Neuron (in vitro differentiated cells): ENCODE data around the gene LENG8.

ENCODE experiments used
- H2AFZ ChIP-seq: one replicate; pipeline ENCODE4 v1.6.1; 2013; ENCODE audit warnings: low read depth, mild to moderate bottlenecking, inconsistent platforms, low read length, moderate library complexity
- H3K27me3 ChIP-seq: one replicate; pipeline ENCODE4 v1.6.1; 2013; ENCODE audit warnings: low read length; ENCODE audit not compliant: insufficient read depth
- H3K36me3 ChIP-seq: one replicate; pipeline ENCODE4 v1.6.1; 2013; ENCODE audit warnings: low read length; ENCODE audit not compliant: insufficient read depth
- H3K4me1 ChIP-seq: one replicate; pipeline ENCODE4 v1.6.1; 2013; ENCODE audit warnings: low read length; ENCODE audit not compliant: insufficient read depth
- H3K4me3 ChIP-seq: 2 replicates; pipeline ENCODE4 v1.5.1; 2013; ENCODE audit warnings: mild to moderate bottlenecking, low read length, moderate library complexity
- H3K9me3 ChIP-seq: one replicate; pipeline ENCODE4 v1.6.1; 2013; ENCODE audit warnings: low read length

LENG8 gene

GRCh38 chr19:54448774-54449700 lies at the start of gene LENG8:
LENG8 (plus strand) TSS chr19:54449199; CDS start chr19:54451345, 2,146 bp downstream.
- Histone ChIP-seq H2AFZ (no peak within 1 kb of the TSS), H3K36me3 (peaks cover 45% of the 10 kb centered on the region), H3K4me3 (peak within 1 kb of the TSS; percentile 73), H3K27me3 (no peaks in the 10 kb centered on the region), H3K9me3 (no peaks in the 10 kb centered on the region), H3K4me1 (peaks cover 29% of the 10 kb centered on the region)

DNA sequence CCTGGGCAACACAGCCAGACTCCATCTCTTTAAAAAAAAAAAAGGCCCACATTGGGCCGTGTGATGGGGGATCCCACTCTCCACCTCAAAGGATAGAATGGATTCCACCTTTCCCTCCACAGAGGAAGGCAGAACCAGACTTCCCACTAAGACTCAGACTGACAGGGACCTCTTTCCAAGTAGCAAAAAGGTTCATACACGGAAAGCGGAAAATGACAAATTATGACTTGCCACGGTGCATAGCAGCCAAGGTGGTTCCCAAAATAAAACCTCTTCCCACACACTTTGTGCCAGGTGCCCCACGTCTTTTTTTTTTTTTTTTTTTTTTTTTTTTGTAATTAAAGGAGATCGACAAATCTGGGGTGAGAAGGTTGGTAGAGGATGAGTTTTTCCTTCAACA lies 48.1 kb upstream of the LENG8 start:
- Histone ChIP-seq H3K4me1 (no peaks in the 10 kb centered on the region), H3K9me3 (no peaks in the 10 kb centered on the region), H3K36me3 (no peaks in the 10 kb centered on the region), H2AFZ (no peak overlapping the region), H3K4me3 (no peak overlapping the region), H3K27me3 (no peaks in the 10 kb centered on the region)

DNA sequence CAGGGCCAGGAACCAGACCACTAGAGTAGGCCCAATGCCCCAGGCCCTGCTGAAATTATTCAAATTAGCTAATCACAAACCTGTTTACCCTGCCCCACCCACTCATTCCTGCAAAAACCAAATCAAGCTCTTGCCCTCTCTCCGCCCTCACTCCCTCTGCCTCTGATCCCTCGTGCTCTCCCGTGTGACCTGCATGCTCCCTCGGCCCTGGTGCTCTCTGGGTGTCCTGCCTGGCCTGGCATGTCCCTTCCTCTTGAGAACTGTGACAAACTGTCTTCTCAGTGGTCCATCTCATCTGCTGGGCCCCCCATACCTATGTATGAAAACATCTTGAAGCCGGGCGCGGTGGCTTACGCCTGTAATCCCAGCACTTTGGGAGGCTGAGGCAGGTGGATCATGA lies 45.9 kb upstream of the LENG8 start:
- H3K27me3 ChIP-seq: no peaks in the 10 kb centered on the region
- no peaks in the 10 kb centered on the region for H3K4me1 ChIP-seq
- no peaks in the 10 kb centered on the region for H3K9me3 ChIP-seq
- H2AFZ ChIP-seq: no peak overlapping the region
- H3K36me3 ChIP-seq: no peaks in the 10 kb centered on the region
- no peak overlapping the region for H3K4me3 ChIP-seq

DNA sequence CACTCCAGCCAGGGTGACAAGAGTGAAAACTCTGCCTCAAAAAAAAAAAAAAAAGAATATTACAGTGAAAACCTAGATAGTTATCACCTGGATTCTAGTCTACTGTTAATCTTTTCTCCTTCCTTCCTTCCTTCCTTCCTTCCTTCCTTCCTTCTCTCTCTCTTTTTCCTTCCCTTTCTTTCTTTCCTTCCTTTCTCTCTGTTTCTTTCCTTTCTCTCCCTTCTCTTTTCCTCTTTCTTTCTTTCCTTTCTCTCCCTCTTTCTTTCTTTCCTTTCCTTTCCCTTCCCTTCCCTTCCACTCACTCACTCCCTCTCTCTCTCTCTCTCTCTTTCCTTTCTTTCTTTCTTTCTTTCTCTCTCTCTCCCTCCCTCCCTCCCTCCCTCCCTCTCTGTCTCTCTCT lies 43.4 kb upstream of the LENG8 start:
- H3K27me3 ChIP-seq: peaks cover 1% of the 10 kb centered on the region
- H2AFZ ChIP-seq: no peak overlapping the region
- H3K4me3 ChIP-seq: no peak overlapping the region
- no peaks in the 10 kb centered on the region for H3K9me3 ChIP-seq
- H3K36me3 ChIP-seq: no peaks in the 10 kb centered on the region
- H3K4me1 ChIP-seq: no peaks in the 10 kb centered on the region

DNA sequence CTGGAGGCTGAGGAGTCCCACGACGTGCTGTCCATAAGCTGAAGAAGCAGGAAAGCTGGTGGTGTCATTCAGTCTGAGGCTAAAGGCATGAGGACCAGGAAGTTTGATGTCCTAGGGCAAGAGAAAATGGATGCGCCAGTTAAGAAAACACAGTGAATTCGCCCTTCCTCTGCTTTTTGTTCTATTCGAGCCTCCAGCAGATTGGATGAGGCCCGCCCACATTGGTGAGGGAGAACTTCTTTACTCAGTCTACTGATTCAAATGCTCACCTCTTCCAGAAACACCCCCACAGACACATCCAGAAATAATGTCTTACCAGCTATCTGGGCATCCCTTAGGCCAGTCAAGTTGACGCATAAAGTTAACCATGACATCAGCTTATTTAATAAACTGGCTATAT lies 41.2 kb upstream of the LENG8 start:
- Histone ChIP-seq H3K27me3 (peaks cover 3% of the 10 kb centered on the region), H3K9me3 (no peaks in the 10 kb centered on the region), H3K4me1 (no peaks in the 10 kb centered on the region), H3K4me3 (no peak overlapping the region), H3K36me3 (no peaks in the 10 kb centered on the region), H2AFZ (no peak overlapping the region)

DNA sequence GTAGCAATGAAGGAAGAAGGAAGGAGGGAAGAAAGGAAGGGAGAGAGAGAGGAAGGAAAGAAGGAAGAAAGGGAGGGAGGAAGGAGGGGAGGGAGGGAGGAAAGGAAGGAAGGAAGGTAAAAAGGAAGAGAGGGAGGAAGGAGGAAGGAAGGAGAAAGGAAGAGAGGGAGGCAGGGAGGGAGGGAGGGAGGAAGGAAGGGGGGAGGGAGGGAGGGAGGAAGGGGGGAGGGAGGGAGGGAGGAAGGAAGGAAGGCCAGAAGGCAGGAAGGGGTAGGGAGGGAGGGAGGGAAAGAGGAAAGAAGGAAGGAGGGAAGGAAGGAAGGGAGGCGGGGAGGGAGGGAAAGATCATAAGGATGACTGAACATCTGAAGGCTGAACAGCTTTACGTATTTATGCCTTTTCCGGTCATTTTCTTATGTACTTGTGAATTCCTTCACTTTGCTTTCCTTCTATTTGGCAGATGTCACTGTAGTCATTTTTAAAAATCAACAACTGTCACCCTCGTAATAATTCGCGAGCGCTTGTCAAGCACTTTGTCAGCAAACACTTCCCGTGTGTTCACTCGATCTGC lies 40.5 kb upstream of the LENG8 start:
- Histone ChIP-seq H2AFZ (no peak overlapping the region), H3K36me3 (no peaks in the 10 kb centered on the region), H3K9me3 (no peaks in the 10 kb centered on the region), H3K4me3 (no peak overlapping the region), H3K4me1 (no peaks in the 10 kb centered on the region), H3K27me3 (peaks cover 3% of the 10 kb centered on the region)

- Histone ChIP-seq H2AFZ (no peak overlapping the region), H3K27me3 (peaks cover 3% of the 10 kb centered on the region), H3K4me3 (no peak overlapping the region), H3K4me1 (no peaks in the 10 kb centered on the region), H3K36me3 (no peaks in the 10 kb centered on the region), H3K9me3 (no peaks in the 10 kb centered on the region)
These were observed 38.0 kb upstream of the LENG8 start for GRCh38 chr19:54411033-54411432.

DNA sequence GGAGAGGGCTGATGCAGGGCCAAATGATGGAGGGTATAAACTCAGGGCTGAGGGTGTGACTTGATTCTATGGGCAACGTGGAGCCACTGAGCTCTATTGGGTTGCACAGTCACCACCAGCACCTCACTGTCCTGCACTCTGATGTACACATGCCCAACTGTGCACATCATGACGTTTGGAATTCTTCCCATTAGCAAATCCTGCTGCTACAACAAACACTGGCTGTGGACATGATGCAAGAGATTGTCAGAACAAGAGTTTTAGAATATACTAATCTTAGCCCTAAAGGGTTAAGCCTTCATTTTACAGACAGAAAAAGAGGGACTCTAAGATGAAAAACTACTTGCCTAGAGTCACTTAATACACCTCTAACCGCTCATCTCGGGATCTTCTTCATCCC lies 36.1 kb upstream of the LENG8 start:
- peaks cover 16% of the 10 kb centered on the region for H3K4me1 ChIP-seq
- H3K9me3 ChIP-seq: no peaks in the 10 kb centered on the region

GRCh38 chr19:54414156-54414555 lies 34.8 kb upstream of the LENG8 start:
- no peaks in the 10 kb centered on the region for H3K9me3 ChIP-seq
- peaks cover 3% of the 10 kb centered on the region for H3K27me3 ChIP-seq
- H3K36me3 ChIP-seq: peaks cover 16% of the 10 kb centered on the region
- peaks cover 29% of the 10 kb centered on the region for H3K4me1 ChIP-seq
- no peak overlapping the region for H2AFZ ChIP-seq
- H3K4me3 ChIP-seq: no peak overlapping the region

More for the DNA sequence above, 36.1 kb upstream of the LENG8 start:
- H2AFZ ChIP-seq: no peak overlapping the region
- H3K27me3 ChIP-seq: peaks cover 3% of the 10 kb centered on the region
- peaks cover 11% of the 10 kb centered on the region for H3K36me3 ChIP-seq
- no peak overlapping the region for H3K4me3 ChIP-seq

- Histone ChIP-seq H2AFZ (no peak within 1 kb of the TSS), H3K4me1 (peaks cover 39% of the 10 kb centered on the region), H3K27me3 (peaks cover 3% of the 10 kb centered on the region), H3K36me3 (peaks cover 22% of the 10 kb centered on the region), H3K9me3 (no peaks in the 10 kb centered on the region), H3K4me3 (peak within 1 kb of the TSS; percentile 73)
These were observed 33.6 kb upstream of the LENG8 start, which contains the start of gene TTYH1 for GRCh38 chr19:54415208-54415900. TTYH1 (plus strand) TSS chr19:54415464; CDS start chr19:54415553, 89 bp downstream.

- Histone ChIP-seq H3K27me3 (no peaks in the 10 kb centered on the region), H3K36me3 (peaks cover 22% of the 10 kb centered on the region), H2AFZ (no peak overlapping the region), H3K4me3 (peak overlapping the region; percentile 73), H3K9me3 (no peaks in the 10 kb centered on the region), H3K4me1 (peaks cover 44% of the 10 kb centered on the region)
These were observed 32.9 kb upstream of the LENG8 start for GRCh38 chr19:54415901-54416673.

DNA sequence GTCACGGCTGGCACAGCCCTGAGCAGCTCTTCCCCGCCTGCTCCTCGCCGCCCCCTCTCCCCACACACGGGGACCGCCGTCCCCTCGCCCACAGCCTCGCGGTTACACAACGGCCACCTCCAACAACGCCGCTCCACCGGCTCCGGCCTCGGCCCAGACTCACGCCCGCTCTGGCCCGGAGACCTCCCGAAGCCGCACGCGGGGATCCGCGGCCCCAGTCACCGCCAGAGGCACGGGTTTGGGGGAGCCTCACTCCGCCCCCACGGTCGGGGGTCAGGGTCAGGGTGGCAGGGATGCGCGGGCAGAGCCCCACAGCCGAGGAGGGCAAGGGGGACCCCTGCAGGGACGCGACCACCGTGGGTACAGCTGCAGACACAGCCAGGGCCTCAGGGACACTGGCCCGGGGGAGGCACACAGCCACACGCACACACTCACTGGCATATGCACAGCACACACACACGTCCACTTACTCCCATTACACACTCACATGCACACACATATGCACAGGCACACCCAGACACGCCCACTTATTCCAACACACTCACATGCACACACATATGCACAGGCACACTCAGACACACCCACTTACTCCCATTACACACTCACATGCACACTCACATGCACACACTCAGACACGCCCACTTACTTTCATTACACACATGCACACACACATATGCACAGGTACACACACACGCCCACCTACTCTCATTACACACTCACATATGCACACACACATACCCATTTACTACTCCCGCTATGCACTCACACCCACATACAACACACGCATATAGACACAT lies 32.1 kb upstream of the LENG8 start:
- H3K36me3 ChIP-seq: peaks cover 28% of the 10 kb centered on the region
- H3K4me1 ChIP-seq: peaks cover 52% of the 10 kb centered on the region
- H3K4me3 ChIP-seq: peak overlapping the region; percentile 73
- no peaks in the 10 kb centered on the region for H3K9me3 ChIP-seq
- no peak overlapping the region for H2AFZ ChIP-seq
- H3K27me3 ChIP-seq: no peaks in the 10 kb centered on the region
